C4-2B (cell line): ENCODE measurements around the gene OXCT2.
"Not testable (repeated sequence)": the region's sequence is repeated elsewhere in the genome, so short reads cannot be mapped to it uniquely, and the experiment has no call there.

Experiments
- H3K27ac ChIP-seq: fragments of 450-650 bp; 2 replicates; pipeline ENCODE4 v1.5.1; 2017
- CTCF ChIP-seq: fragments of 450-650 bp; conservative IDR thresholded peaks from 2 replicates; pipeline ENCODE4 v1.5.1; 2017; ENCODE audit warnings: mild to moderate bottlenecking
- ZFX ChIP-seq: fragments of 450-650 bp; IDR thresholded peaks from 2 replicates; pipeline ENCODE4 v1.6.1; 2017

The OXCT2 gene

GRCh38 chr1:39789571-39790110 lies 18.5 kb upstream of the OXCT2 start:
- no peak for TF ChIP-seq ZFX
- TF ChIP-seq CTCF, result no peak
- H3K27ac ChIP-seq, result peak overlapping the region; percentile 58

- H3K27ac ChIP-seq, result peak within 1 kb of the TSS; percentile 58
- TF ChIP-seq ZFX (no peak), CTCF (no peak)
These were observed 17.8 kb upstream of the OXCT2 start, which contains the start of gene BMP8B for GRCh38 chr1:39788758-39789570. Gene BMP8B (minus strand): TSS chr1:39788865. CDS start chr1:39788485, 380 bp downstream.

GRCh38 chr1:39788426-39788757 lies 17.2 kb upstream of the OXCT2 start:
- peak overlapping the region; percentile 58 for H3K27ac ChIP-seq
- TF ChIP-seq CTCF (no peak), ZFX (no peak)

- H3K27ac ChIP-seq, result peak overlapping the region; percentile 58; the same call in 1 of the 2 replicates
These were observed 16.8 kb upstream of the OXCT2 start for GRCh38 chr1:39787964-39788363.

- no peak overlapping the region for H3K27ac ChIP-seq
- TF ChIP-seq CTCF, result no peak
- no peak for TF ChIP-seq ZFX
These were observed 16.3 kb upstream of the OXCT2 start for GRCh38 chr1:39787468-39787867.

GRCh38 chr1:39787108-39787375 lies 15.9 kb upstream of the OXCT2 start:
- not testable (repeated sequence) for H3K27ac ChIP-seq

- not testable (repeated sequence) for H3K27ac ChIP-seq
These were observed 15.4 kb upstream of the OXCT2 start for GRCh38 chr1:39786303-39787107.

- not testable (repeated sequence) for H3K27ac ChIP-seq
These were observed 11.5 kb upstream of the OXCT2 start for GRCh38 chr1:39782685-39783084.

- H3K27ac ChIP-seq, result no peak overlapping the region
- TF ChIP-seq ZFX (no peak), CTCF (no peak)
These were observed 11.0 kb upstream of the OXCT2 start for GRCh38 chr1:39782103-39782502.
